RWPE2 (cell line): ENCODE data around the gene CACNA1B.

Experiments
- ATAC-seq: fragments of 200-7000 bp; cut with Tn5 transposase; 3 replicates; pipeline ENCODE4 v1.9.1; 2021; ENCODE audit warnings: low read depth
- DNase-seq: peaks from one replicate; pipeline ENCODE4 v3.0.0-alpha.2; 2020; ENCODE audit warnings: low spot score
- H3K27ac ChIP-seq: fragments of 450-650 bp; 2 replicates; pipeline ENCODE4 v1.5.1; 2017; ENCODE audit warnings: mild to moderate bottlenecking; ENCODE audit not compliant: poor library complexity, severe bottlenecking
- H3K27me3 ChIP-seq: fragments of 250-450 bp; sonication (Bioruptor Pico); 2 replicates; pipeline ENCODE4 v1.5.1; 2021; ENCODE audit warnings: mild to moderate bottlenecking, moderate library complexity; ENCODE audit not compliant: insufficient read depth, poor library complexity, severe bottlenecking
- H3K36me3 ChIP-seq: fragments of 250-450 bp; sonication (Bioruptor Pico); 2 replicates; pipeline ENCODE4 v1.5.1; 2020; ENCODE audit warnings: low read depth, mild to moderate bottlenecking, moderate library complexity
- H3K4me1 ChIP-seq: fragments of 250-450 bp; sonication (Bioruptor Pico); 2 replicates; pipeline ENCODE4 v1.5.1; 2021; ENCODE audit warnings: mild to moderate bottlenecking, moderate library complexity; ENCODE audit not compliant: insufficient read depth, poor library complexity, severe bottlenecking
- H3K4me3 ChIP-seq: fragments of 250-450 bp; sonication (Bioruptor Pico); 2 replicates; pipeline ENCODE4 v1.5.1; 2021; ENCODE audit warnings: mild to moderate bottlenecking, moderate library complexity; ENCODE audit not compliant: severe bottlenecking
- H3K9me3 ChIP-seq: fragments of 250-450 bp; sonication (Bioruptor Pico); 2 replicates; pipeline ENCODE4 v1.5.1; 2021; ENCODE audit warnings: mild to moderate bottlenecking, moderate library complexity; ENCODE audit not compliant: severe bottlenecking
- CTCF ChIP-seq: fragments of 450-650 bp; IDR thresholded peaks from one replicate; pipeline ENCODE4 v1.5.1; 2017; ENCODE audit warnings: mild to moderate bottlenecking, moderate library complexity; ENCODE audit not compliant: poor library complexity, severe bottlenecking

CACNA1B gene

GRCh38 chr9:137984005-137984404 is 106.4 kb downstream of the CACNA1B start:
- no peak overlapping the region for H3K4me3 ChIP-seq
- no peak overlapping the region for H3K27ac ChIP-seq
- DNase-seq = no peak
- no peaks in the 10 kb centered on the region for H3K36me3 ChIP-seq
- TF ChIP-seq CTCF = no peak
- no peaks in the 10 kb centered on the region for H3K27me3 ChIP-seq
- no peaks in the 10 kb centered on the region for H3K4me1 ChIP-seq
- no peaks in the 10 kb centered on the region for H3K9me3 ChIP-seq
- ATAC-seq = no peak

GRCh38 chr9:137984520-137985257 is 107.1 kb downstream of the CACNA1B start:
- ATAC-seq (no peak), DNase-seq (no peak)
- H3K4me1 ChIP-seq = no peaks in the 10 kb centered on the region
- H3K9me3 ChIP-seq = no peaks in the 10 kb centered on the region
- no peak overlapping the region for H3K4me3 ChIP-seq
- H3K27me3 ChIP-seq = no peaks in the 10 kb centered on the region
- H3K27ac ChIP-seq = no peak overlapping the region
- TF ChIP-seq CTCF = no peak
- no peaks in the 10 kb centered on the region for H3K36me3 ChIP-seq

- Histone ChIP-seq H3K27ac (no peak overlapping the region), H3K9me3 (no peaks in the 10 kb centered on the region), H3K27me3 (no peaks in the 10 kb centered on the region), H3K36me3 (no peaks in the 10 kb centered on the region), H3K4me3 (no peak overlapping the region), H3K4me1 (no peaks in the 10 kb centered on the region)
- no peak for DNase-seq
- ATAC-seq = no peak
- TF ChIP-seq CTCF = no peak
Measured at GRCh38 chr9:137985637-137986071, 108.1 kb downstream of the CACNA1B start.

- ATAC-seq = no peak
- no peak overlapping the region for H3K4me3 ChIP-seq
- no peaks in the 10 kb centered on the region for H3K4me1 ChIP-seq
- H3K27ac ChIP-seq = no peak overlapping the region
- no peaks in the 10 kb centered on the region for H3K36me3 ChIP-seq
- DNase-seq = no peak
- H3K27me3 ChIP-seq = peaks cover 5% of the 10 kb centered on the region
- no peak for TF ChIP-seq CTCF
- no peaks in the 10 kb centered on the region for H3K9me3 ChIP-seq
Measured at GRCh38 chr9:137986268-137987099, 108.9 kb downstream of the CACNA1B start.
